DMS153 treated with DMSO at 0.1 percent for 48 hours (cell line): ENCODE results near the gene RBP7.
"Not testable (repeated sequence)": the region's sequence is repeated elsewhere in the genome, so short reads cannot be mapped to it uniquely, and the experiment has no call there.

Experiments used
- DNase-seq: peaks from one replicate; lab custom pipeline; 2025; ENCODE audit not compliant: unreplicated experiment; lab: John Stamatoyannopoulos, UW

The RBP7 gene

DNA sequence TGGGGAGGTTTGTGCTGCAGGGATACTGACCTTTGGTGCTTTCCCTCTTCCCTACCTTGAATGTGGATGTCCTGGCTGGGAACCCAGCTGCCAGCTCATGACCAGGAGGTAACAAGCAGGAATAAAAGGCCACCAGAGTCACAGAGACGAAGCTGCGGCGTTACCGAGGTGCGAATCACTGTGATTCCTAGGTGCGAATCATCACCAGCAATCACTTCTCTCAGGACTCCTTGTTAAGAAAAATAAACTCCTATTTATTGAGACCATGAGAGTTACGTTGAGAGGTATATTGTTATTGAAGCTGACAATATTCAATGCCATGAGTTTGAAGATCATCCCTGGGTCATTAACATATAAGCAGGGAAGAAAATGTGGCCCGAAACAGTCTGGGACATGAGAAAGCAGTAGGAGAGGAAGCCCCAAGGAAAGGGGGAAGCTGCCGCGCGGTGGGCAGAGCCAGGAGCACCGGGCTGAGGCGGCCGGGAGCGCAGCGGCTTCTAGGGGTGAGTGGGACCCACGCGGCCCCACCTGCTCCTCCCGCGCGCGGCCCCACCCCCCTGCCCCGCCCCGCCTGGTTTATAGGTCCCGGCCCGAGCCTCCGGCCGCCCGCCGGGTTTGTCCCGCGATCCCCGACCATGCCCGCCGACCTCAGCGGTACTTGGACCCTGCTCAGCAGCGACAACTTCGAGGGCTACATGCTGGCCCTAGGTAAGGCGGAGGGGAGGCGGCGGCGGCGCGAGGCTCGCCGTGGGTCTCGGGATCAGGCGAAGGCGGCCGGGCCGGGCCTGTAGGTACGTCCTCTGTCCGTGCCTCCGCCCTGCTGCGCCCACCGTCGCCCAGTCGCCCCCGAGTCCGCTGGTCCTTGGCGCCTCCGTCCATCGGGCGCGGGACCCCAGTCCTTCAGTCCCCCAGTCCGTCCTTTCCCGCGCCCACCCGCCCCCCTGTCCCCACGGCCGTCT, at the start of gene RBP7:
TSS of gene RBP7 (plus strand) at position 605 of the 959 bp plus-strand sequence. CDS start at position 636, 31 bp downstream.
- DNase-seq = no peak

DNA sequence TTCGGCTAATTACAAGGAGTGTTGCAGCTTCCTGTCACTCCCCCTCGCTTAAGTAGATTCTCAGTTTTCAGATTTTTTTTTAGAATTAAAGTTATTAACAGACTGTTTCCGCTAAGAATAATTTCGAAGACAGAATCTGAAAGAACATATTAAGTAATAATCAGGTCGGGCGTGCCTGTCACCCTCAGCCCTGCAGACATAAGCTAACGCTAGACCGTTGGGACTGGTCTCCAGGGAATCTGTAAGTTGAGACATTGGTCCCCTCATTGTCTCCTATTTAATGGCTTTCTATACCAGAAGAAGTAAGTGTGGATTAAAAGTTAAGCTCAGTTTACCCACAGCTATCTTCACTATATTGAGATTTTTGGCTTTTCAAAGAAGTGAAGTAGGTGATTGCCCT, 39.3 kb upstream of the RBP7 start:
- DNase-seq = no peak

DNA sequence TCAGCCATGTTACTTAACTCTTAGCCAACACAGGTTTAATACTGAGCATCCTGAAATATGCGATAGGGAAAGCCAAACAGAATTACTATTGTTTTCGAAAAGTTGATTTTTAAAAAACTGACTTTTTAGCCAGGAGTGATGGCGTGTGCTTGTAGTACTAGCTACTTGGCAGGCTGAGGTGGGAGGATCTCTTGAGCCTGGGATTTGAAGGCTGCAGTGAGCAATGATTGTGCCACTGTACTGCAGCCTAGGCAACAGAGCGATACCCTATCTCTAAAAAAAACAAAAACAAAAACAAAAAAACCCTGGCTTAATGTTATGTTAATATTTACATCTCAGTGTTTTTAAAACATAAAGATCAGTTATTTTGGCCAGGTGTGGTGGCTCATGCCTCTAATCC, 37.0 kb upstream of the RBP7 start:
- DNase-seq = no peak

DNA sequence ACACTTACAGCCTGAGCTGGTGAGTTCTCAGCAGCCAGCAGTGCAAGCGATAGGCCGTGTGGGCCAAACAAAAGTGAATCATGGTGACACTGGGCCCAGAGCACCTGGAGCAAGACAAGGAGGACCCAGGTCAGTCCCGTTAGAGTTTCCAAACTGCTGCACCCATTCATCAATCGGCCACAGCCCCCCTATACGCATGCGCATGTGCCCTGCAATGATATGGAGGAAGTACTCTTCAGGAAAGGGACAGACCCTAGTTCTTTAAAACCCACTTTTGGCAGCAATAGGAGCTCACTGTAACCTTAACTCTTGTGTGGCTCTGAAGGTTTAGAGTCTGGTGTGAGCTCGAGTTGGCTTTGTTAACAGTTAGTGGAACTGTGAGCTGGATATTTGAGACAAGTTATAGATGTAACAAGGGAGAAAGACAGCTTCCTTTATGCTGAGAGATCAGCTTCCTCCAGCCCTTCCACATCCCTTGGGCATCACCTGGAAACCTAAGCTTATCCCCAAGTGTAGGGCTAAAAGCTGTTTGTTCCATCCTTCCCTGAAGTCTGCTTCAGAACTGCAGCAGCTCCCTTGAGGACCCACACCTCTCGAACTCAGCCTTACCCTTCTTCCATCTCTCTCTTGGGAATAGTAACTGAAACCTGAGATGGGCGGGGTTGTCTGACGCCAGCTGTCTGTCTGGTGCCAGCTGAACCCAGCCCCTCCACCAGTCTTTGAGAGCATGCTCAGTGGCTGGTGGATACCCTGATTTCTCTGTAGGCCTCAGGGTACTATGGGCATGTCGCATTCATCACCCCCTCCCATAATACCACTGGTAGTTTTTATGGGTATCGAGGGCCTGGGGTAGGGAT, 36.1 kb upstream of the RBP7 start:
- peak; percentile 86 for DNase-seq

GRCh38 chr1:9984253-9984652, 12.8 kb upstream of the RBP7 start:
- DNase-seq = no peak

- DNase-seq = peak; percentile 36
Measured at GRCh38 chr1:9985001-9985400, 12.0 kb upstream of the RBP7 start.

GRCh38 chr1:9989773-9990172, 7.3 kb upstream of the RBP7 start:
- no peak for DNase-seq

DNA sequence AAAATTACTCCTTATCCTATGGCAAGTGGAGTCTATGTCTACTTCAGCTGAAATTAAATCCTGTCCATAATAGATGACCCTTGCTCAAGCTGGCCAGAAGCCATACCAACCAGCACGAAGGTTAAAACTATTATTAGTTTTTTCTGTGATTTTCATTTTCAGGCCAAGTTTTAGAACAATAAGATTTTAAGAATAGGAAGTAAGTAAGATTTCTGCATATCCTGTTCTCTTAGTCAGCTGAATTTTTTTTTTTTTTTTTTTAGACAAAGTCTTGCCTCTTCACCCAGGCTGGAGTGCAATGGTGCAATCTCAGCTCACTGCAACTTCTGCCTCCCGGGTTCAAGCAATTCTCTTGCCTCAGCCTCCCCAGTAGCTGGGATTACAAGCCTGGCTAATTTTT, 6.1 kb upstream of the RBP7 start:
- no peak for DNase-seq

- DNase-seq = no peak
Measured at GRCh38 chr1:9992910-9993309, 4.1 kb upstream of the RBP7 start.

GRCh38 chr1:9993561-9994075, 3.4 kb upstream of the RBP7 start:
- DNase-seq = no peak

DNA sequence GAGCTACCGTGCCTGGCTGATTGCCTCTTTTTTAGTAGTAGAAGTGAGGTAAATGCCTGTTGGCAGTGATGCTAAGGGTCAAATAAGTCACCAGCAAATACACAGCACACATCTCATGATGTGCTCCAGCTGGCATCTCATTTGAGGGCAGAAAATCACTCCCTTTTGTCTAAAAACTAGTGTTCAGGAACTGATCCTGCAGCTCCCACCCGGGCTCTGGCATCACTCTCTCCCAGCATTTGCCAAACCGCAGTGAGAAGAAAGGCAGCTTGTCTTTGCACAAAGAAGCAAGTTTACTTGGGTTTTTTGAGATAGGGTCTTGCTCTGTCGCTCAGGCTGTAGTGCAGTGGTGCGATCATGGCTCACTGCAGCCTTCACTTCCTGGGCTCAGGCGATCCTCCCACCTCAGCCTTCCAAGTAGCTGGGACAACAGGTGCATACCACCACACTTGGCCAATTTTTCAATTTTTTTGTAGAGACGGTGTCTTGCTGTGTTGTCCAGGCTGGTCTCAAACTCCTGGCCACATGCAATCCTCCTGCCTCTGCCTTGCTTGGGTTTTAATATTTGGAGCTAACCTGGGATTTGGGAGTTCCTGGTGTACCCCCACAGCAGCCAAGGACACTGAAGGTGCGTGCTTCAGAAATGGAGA, 4.1 kb downstream of the RBP7 start:
- no peak for DNase-seq

GRCh38 chr1:10005248-10005647, 8.2 kb downstream of the RBP7 start:
- DNase-seq = not testable (repeated sequence)

DNA sequence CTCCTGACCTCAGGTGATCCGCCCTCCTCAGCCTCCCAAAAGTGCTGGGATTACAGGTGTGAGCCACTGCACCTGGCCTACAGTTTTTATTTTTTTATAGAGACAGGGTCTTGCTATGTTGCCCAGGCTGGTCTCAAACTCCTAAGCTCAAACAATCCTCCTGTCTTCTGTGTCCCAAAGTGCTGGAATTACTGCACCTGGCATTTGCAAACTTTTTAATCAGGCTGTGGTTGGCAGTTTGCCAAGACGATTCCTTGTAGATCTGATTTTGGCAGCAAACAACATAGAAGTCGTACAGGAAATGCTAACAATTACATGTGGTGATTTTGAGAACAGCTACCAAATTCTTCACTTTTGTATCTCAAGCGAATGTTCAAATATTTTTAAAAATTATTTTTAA, 10.1 kb downstream of the RBP7 start:
- DNase-seq = no peak

- no peak for DNase-seq
Measured at GRCh38 chr1:10014016-10014415, 17.0 kb downstream of the RBP7 start.

DNA sequence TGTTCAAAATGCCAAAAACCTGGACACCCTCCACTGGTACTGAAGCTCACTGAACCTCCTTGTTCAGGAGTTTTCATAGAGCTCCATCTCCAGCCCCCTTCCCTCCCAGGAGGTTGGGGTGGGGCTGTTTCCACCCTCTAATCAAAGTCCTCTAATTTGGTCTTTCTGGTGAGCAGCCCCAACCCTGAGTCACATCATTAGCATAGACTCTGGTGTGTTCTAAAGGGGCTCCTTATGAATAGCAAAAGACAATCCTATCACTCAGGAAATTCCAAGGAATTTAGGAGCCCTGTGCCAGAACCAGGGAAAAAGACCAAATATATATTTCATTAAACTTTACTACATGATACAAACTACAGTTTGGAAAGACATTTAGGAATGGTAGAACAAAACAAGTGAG, 22.5 kb downstream of the RBP7 start:
- DNase-seq = no peak

GRCh38 chr1:10020086-10020485, 23.1 kb downstream of the RBP7 start:
- no peak for DNase-seq

DNA sequence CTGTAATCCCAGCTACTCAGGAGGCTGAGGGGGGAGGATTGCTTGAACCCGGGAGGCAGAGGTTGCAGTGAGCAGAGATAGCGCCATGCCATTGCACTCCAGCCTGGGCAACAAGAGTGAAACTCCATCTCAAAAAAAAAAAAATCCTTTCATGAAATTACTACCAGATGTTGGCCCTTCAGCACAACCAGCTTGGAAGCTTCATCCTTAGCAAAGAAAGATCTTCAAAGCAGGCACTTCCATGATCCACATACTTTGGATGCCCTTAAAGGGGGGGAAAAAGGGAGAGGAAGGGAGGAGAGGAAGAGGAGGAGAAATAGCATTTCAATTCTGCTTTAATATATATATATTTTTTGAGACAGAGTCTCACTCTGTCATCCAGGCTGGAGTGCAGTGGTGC, 23.6 kb downstream of the RBP7 start:
- not testable (repeated sequence) for DNase-seq

GRCh38 chr1:10021992-10022391, 25.0 kb downstream of the RBP7 start:
- DNase-seq = not testable (repeated sequence)

GRCh38 chr1:10022656-10023055, 25.6 kb downstream of the RBP7 start:
- DNase-seq = no peak

- no peak for DNase-seq
Measured at GRCh38 chr1:10025354-10025753, 28.3 kb downstream of the RBP7 start.

DNA sequence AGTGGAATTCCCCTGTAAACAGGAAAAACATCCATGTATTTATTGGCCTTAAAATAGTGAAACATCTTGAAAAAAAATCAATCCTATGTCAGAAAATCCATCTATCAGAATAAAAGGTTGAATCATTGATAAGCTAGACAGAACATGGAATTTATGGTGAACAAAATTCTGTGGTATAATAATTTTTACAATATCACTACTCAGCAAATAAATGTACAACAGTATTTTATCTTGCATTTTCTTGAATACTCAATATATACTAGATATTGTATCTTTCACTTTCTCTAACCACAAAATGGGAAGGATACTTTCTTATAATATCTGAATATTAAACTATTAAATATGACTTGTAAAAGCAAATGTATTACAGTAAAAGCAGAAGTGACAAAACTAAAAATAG, 30.0 kb downstream of the RBP7 start:
- DNase-seq = no peak
